ENCODE measurements around the gene NOTCH1. TPM values are rescaled to one million over a fixed set of nuclear protein-coding genes. Genes with fewer than 3 reads are reported as not detected.

Gene NOTCH1
- total RNA-seq, 1 experiment from 2014 or later = 39.2 TPM

DNA sequence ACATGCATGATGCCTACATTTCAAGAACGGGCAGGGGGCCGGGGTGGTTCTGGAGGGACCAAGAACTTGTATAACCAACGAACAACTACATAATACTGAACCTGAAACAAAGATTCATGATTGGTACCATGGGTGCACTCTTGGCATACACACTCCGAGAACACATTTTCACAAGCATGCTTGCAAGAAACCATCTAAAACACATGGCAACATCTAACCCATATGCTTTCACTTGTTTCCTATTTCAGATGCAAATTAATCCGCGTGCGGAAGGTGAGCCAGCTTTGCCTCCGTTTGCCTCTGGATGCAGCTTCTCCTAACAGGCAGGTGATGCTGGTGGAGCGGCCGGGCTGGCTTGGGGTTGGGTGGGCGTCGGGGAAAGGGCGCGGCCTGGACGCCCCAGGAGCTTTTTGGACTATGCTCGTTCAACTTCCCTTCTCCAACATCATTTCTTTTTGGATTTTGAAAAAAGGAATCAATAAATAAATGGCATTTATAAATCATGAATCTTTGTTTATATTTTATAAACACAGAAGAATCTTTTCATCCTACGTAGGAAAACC is 50.5 kb downstream of the NOTCH1 start:
- POLR2A ChIA-PET (ENCODE audit: unreplicated experiment) = no interaction called here
- Histone ChIP-seq H3K27ac (no peak overlapping the region), H3K27me3 (ENCODE audit: insufficient read depth, low read depth) (no peaks in the 10 kb centered on the region), H3K4me2 (no peak overlapping the region), H3F3A (ENCODE audit: insufficient read depth, low read depth) (no peaks in the 10 kb centered on the region), H3K4me1 (replicated peaks; ENCODE audit: insufficient read depth) (no peaks in the 10 kb centered on the region), H2AFZ (no peak overlapping the region), H3K36me3 (ENCODE audit: low read depth) (no peaks in the 10 kb centered on the region), H3K9me2 (ENCODE audit: insufficient read depth) (no peaks in the 10 kb centered on the region), H3K79me2 (ENCODE audit: low read depth) (no peaks in the 10 kb centered on the region), H4K20me1 (ENCODE audit: insufficient read depth) (no peaks in the 10 kb centered on the region), H3K9me3 (ENCODE audit: insufficient read depth, low read depth) (no peaks in the 10 kb centered on the region), H3K4me3 (no peak overlapping the region)
- CTCF ChIA-PET = no interaction called here
- intact Hi-C loops (cut with micrococcal nuclease; ENCODE audit: unreplicated experiment) = no loop called here
- no TSS peak for BruUV-seq (replicated peaks)
- no peak for DNase-seq
- TF ChIP-seq EZH2 (IDR thresholded peaks at IDR 0.05; ENCODE audit: low read depth) = no peak
- TF ChIP-seq, protein P1, sequence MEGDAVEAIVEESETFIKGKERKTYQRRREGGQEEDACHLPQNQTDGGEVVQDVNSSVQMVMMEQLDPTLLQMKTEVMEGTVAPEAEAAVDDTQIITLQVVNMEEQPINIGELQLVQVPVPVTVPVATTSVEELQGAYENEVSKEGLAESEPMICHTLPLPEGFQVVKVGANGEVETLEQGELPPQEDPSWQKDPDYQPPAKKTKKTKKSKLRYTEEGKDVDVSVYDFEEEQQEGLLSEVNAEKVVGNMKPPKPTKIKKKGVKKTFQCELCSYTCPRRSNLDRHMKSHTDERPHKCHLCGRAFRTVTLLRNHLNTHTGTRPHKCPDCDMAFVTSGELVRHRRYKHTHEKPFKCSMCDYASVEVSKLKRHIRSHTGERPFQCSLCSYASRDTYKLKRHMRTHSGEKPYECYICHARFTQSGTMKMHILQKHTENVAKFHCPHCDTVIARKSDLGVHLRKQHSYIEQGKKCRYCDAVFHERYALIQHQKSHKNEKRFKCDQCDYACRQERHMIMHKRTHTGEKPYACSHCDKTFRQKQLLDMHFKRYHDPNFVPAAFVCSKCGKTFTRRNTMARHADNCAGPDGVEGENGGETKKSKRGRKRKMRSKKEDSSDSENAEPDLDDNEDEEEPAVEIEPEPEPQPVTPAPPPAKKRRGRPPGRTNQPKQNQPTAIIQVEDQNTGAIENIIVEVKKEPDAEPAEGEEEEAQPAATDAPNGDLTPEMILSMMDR (conservative IDR thresholded peaks at IDR 0.05) = no peak

DNA sequence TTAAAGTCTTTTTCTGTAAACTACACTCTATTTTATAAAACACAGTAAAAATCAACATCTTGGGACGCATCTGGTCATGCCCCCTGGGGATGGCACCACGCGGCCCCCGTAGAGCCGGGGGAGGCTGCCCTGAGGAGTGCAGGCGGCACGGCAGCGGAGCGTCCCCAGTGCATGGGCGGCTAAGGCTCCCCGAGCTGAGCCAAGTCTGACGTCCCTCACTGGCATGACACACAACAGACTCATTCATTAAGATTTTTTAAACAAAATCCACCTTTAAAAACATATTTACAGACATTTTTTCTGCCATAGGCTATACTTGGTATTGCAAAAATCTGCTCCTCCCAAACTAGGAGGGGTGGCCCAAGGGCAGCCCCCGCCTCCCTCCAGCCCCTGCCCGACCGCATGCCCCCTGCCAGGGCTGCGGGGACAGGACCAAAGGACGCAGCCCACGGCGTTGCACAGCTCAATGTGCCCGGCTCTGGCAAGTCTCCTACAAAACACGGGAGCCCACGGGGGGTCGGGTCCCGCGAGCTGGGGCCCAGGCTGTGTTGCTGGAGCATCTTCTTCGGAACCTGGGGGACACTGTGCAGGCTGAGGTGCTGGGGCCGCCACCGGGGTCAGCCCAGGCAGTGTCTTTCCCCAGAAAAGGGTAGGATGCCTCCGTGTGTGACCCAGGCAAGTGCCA is 51.2 kb downstream of the NOTCH1 start:
- Histone ChIP-seq H3K4me2 (no peak overlapping the region), H3K36me3 (ENCODE audit: low read depth) (no peaks in the 10 kb centered on the region), H4K20me1 (ENCODE audit: insufficient read depth) (no peaks in the 10 kb centered on the region), H3K27me3 (ENCODE audit: insufficient read depth, low read depth) (no peaks in the 10 kb centered on the region), H3K9me3 (ENCODE audit: insufficient read depth, low read depth) (no peaks in the 10 kb centered on the region), H3K4me3 (no peak overlapping the region), H3K4me1 (replicated peaks; ENCODE audit: insufficient read depth) (no peaks in the 10 kb centered on the region), H3K79me2 (ENCODE audit: low read depth) (no peaks in the 10 kb centered on the region), H3F3A (ENCODE audit: insufficient read depth, low read depth) (no peaks in the 10 kb centered on the region), H3K9me2 (ENCODE audit: insufficient read depth) (no peaks in the 10 kb centered on the region), H2AFZ (no peak overlapping the region), H3K27ac (no peak overlapping the region)
- no TSS peak for BruUV-seq (replicated peaks)
- POLR2A ChIA-PET (ENCODE audit: unreplicated experiment) = no interaction called here
- TF ChIP-seq, protein P1 (conservative IDR thresholded peaks at IDR 0.05) = no peak
- no peak for TF ChIP-seq EZH2 (IDR thresholded peaks at IDR 0.05; ENCODE audit: low read depth)
- intact Hi-C loops (cut with micrococcal nuclease; ENCODE audit: unreplicated experiment) = no loop called here
- CTCF ChIA-PET = no interaction called here
- no peak for DNase-seq

DNA sequence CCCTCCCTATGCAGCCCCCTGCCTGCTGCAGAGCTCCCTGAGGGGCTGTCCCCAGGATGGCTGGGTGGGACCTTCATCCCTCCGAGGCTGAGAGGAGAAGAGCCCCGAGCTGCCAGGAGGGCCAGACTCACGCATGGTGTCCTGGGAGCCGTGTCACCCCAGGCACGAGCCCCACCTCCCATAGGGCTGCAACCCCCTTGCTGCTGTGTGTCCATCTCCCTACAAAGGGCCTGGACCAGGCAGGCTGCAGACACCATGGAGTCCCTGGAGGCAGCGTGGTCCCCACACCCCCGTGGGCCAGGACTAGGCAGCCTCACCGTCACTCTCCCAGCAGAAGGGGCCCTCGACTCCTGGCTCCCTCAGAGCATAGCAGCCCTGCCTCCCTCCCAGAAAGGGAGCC is 51.8 kb downstream of the NOTCH1 start:
- H3K79me2 ChIP-seq (ENCODE audit: low read depth) = no peaks in the 10 kb centered on the region
- H2AFZ ChIP-seq = no peak overlapping the region
- no peak for DNase-seq
- H3F3A ChIP-seq (ENCODE audit: insufficient read depth, low read depth) = no peaks in the 10 kb centered on the region
- no peak for TF ChIP-seq EZH2 (IDR thresholded peaks at IDR 0.05; ENCODE audit: low read depth)
- TF ChIP-seq, protein P1 (conservative IDR thresholded peaks at IDR 0.05) = no peak
- no peaks in the 10 kb centered on the region for H3K27me3 ChIP-seq (ENCODE audit: insufficient read depth, low read depth)
- H3K4me2 ChIP-seq = no peak overlapping the region
- H3K9me2 ChIP-seq (ENCODE audit: insufficient read depth) = no peaks in the 10 kb centered on the region
- no peak overlapping the region for H3K27ac ChIP-seq
- ChIA-PET CTCF (no interaction called here), POLR2A (ENCODE audit: unreplicated experiment) (no interaction called here)
- H3K9me3 ChIP-seq (ENCODE audit: insufficient read depth, low read depth) = no peaks in the 10 kb centered on the region
- no peaks in the 10 kb centered on the region for H3K36me3 ChIP-seq (ENCODE audit: low read depth)
- no peaks in the 10 kb centered on the region for H4K20me1 ChIP-seq (ENCODE audit: insufficient read depth)
- no TSS peak for BruUV-seq (replicated peaks)
- H3K4me3 ChIP-seq = no peak overlapping the region
- no peaks in the 10 kb centered on the region for H3K4me1 ChIP-seq (replicated peaks; ENCODE audit: insufficient read depth)
- intact Hi-C loops (cut with micrococcal nuclease; ENCODE audit: unreplicated experiment) = no loop called here
